Fibroblast of skin of left biceps (primary cell): ENCODE data around the gene SP5.
"Not testable (repeated sequence)": the region's sequence is repeated elsewhere in the genome, so short reads cannot be mapped to it uniquely, and the experiment has no call there.

ENCODE experiments used
- DNase-seq, 2 experiments: peaks; one replicate each; pipeline ENCODE4 v3.0.0-alpha.2; 2013; ENCODE audit warnings: low read depth in 2 of 2

Gene SP5

DNA sequence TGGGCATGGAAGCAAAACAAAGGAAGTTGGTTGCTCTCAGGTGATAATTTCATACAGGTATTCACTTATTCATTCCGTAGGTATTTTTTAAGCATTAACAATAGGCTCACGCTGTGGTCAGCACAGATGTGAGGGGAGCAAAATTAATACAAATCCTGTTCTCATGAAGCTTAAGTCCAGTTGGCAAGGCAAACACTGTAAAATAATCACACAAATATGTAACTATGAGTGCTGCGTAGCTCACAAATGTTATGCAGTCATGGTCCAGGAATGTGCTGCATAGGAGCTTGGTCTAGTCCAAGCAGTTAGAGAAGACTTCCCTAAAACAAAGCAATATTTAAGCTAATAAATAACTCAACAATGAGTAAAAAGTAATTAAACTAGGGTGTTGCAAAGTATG is 23.9 kb downstream of the SP5 start:
- peak; percentile 83 to 85 for DNase-seq

DNA sequence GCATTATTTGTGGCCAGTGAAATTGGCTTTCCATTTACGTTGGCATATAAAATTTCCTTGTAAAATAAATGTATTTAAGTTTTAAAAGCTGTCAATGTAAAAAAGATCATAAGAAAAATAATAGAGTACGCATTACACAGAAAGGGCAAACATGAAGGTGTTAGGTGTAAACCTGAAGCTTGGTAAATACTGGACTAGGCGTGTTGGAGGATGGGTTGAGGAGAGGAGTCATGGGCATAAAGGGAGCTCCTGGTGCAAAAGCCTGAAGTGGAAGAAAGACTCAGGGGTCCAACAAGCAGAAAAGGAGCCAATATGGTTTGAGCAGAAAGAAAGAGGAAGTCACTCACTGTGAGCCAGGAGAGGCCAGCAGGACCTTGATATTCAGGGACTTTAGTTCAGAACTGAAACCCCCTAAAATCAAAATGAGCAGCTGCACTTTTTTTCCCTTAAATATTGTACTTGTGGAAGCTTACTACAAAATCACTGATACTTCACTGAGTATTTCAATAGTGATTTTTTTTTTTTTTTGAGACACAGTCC is 24.4 kb downstream of the SP5 start:
- no peak for DNase-seq

DNA sequence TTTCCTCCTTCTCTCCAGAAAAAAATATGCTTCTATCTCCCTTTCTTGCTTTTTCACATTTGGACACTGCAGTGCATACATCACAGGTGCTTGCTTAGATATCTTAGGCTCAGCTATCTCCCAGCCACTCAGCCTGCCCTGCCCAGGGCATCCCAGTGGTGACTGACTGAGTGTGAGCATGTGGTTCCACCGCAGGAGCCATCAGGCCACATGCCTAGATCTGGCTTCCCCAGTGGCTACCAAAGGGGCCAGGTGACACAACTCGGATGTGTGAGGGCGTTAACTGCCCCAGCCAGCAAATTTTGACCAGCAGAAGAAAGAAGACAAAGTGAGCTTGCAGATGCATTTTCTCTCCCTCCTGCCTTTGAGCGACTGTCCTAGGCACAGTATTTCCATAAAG is 25.5 kb downstream of the SP5 start:
- no peak for DNase-seq

DNA sequence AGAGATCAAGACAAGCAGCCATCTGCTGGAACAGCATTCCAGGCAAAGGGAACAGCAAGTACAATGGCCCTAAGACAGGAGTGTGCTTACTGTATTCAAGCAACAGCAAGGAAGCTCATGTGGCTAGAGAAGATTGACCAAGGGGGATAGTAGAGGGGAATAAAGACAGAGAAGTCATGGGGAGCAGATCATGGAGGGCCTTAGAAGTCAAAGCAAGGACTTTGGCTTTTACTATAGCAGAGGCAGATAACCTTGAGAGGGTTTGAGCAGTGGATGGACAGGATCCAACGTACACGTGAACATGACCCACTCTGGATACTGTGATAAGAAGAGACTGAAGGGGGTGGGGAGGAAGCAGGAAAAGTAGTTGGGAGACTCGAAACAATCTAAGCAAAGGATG is 26.9 kb downstream of the SP5 start:
- DNase-seq: no peak

DNA sequence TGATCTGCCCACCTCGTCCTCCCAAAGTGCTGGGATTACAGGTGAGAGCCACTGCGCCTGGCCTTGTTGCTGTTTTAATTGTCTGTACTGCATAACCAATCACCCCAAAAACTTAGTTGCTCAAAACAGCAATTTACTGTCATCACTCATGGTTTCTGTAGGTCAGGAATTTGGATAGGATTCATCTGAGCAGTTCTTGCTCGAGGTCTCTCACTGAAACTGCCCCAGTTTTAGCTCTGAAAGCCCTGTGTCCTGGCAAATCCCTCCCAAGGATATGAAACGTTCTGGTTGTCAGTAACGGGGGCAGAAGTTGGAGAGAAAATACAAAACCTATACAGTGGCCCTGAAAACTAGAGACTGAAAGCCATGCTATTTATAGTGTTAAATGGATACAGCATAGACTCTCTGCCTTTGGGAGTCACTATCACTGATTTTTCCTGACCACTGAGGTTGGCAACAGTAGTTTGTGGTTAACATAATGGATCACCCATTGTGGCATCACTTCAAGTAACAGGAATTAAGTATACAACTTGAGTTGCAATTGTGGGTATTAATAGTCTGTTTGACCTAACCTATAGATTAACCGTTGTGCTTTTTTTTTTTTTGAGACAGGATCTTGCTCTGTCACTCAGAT is 27.9 kb downstream of the SP5 start:
- no peak for DNase-seq

DNA sequence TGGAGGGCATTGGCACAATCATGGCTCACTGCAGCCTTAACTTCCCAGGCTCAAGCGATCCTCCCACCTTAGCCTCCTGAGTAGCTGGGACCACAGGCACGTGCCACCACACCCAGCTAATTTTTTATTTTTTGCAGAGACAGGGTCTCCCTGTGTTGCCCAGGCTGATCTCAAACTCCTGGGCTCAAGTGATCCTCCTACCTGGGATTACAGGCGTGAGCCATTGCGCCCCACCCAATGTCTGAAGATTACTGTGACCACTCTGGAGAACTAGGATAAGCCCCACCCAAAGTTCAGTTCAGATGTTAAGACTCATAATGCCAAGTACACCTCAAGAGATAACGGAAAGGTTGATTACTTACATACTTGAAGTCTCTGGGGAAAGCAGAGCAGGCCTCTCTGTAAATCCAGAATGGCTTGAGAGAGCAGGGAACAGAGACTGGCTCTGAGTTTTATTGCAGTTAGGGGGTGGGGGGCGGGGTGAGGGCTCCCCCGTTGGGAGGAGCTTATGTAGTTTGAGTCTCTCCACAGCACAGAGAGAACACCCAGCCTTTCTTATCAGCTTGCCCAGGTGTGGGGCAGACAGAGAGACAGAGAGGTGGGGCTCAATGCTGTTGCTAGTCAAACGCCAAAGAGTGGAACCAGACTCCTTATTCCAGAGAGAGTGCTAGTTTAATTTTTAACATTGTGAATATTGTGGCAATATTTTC is 28.5 kb downstream of the SP5 start:
- no peak for DNase-seq

DNA sequence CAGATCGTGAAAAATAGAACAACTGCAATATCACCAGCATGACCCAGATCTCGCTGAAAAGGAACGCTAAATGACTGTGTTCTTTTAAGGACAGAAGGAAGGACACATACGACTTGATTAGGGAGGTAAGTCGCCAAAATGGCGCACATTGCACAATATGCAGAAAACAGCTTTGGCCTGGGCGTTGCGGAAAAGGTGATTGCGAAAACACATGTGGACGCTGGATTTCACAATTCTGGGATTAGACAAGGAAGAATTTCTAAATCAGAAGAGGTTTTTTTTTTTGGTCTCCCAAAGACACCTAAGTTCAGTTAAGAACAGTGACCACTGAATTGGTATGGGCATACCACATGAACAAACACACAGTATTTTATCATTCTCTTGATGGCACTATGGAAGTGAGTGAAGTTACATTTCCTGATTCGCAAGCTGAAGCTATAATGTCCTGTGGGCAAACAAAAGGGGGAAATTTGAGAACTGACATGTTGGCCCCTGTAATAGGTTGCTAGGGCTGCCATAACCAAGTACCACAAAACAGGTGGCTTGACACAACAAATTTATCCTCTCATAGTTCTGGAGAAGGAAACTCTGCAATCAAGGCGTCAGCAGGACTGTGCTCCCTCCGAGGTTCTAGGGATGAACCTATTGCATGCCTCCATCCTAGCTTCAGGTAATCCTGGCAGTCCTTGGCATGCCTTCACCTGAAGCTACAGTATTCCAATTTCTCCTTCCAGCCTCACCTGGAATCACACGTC is 29.3 kb downstream of the SP5 start:
- DNase-seq: no peak

DNA sequence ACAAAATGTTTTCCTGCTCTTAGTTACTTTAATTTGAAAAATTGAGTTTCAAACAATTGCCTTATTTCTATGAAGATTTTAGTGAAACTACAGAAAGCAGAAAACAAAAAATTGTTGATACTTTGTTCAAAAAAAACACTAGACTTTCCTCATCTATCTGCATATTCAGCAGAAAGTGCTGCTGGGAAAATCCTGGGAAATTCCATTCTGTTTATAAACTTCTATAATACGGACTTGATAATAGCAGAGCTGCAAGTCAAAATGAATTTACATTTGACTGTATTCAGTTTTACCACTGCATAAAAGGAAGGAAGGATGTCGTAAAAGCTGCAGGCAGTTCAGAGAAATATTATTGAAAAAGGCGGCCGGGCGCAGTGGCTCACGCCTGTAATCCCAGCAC is 30.2 kb downstream of the SP5 start:
- DNase-seq: no peak

DNA sequence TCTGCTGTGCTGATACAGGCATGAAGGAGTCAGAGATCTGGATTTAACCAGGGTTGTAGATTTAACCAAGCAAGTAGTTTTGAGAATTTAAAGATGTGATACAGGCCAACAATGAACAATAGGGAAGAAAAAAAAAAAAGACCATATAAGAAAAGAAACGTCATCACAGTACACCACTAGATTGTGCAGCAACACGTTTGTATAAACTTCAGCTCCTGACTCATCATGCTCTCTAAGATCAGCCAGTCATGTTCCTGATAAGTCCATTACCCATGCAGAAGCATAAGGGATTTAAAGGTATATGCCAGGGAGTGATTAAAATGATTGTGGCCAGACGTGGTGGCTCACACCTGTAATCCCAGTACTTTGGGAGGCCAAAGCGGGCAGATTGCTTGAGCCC is 32.8 kb downstream of the SP5 start:
- DNase-seq: no peak

DNA sequence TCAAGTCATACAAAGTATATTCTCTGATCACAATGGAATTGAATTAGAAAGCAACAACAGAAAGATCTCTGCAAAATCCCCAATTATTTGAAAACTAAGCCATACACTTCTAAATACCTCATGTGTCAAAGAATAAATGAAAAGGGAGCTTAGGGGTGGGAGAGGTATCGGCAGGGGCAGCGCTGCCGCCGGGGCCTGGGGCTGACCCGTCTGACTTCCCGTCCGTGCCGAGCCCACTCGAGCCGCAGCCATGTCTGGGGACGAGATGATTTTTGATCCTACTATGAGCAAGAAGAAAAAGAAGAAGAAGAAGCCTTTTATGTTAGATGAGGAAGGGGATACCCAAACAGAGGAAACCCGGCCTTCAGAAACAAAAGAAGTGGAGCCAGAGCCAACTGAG is 36.4 kb downstream of the SP5 start:
- not testable (repeated sequence) for DNase-seq

DNA sequence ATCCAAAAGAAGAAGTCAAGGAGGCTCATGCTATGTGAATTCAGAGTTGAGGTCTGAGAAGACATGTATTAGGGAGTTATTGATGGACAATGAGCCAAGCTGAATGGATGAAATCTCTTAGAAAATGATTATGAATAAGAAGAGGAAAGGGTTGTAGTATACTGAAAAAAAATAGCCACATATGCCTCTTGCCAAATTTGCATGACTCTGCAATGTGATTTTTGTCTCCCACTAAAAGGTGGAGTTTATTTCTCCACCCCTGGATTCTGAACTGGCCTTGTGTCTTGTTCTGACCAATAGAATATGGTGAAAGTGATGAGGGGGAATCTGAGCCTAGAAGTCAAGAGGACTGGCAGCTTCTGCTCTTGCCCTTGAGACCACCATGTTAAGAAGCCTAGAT is 46.4 kb downstream of the SP5 start:
- DNase-seq: no peak

DNA sequence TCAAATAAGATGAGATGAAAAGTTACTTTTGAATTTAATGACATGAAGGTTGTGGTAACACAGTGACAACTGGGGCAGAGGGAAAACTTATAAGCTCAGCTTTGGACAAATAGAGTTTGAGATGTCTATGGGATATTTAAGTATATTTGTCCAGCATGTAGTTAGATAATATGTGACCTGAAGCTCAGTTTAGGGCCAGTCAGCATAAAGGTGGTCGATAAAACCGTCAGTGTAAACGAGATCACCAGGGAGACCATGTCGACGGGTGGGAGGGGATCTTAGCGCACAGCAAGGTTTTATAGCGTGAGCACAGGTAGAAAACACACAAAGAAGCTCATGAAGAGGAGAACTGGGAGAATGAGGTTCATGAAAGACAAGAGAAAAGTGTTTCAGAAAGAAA is 47.6 kb downstream of the SP5 start:
- no peak for DNase-seq

DNA sequence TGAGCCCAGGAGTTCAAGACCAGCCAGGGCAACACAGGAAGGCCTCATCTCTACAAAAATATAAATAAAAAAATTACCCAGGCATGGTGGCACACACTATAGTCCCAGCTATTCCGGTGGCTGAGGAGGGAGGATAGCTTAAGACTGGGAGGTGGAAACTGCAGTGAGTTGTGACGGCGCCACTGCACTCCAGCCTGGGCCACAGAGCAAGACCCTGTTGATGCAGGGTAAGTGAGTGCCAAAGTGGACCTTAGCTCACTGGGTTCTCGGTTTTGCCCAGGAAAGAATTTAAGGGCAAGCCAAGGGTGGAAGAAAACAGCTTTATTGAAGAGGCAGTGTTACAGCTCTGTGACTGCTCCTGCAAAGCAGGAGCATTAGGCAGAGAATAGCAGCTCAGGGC is 48.1 kb downstream of the SP5 start:
- no peak for DNase-seq

DNA sequence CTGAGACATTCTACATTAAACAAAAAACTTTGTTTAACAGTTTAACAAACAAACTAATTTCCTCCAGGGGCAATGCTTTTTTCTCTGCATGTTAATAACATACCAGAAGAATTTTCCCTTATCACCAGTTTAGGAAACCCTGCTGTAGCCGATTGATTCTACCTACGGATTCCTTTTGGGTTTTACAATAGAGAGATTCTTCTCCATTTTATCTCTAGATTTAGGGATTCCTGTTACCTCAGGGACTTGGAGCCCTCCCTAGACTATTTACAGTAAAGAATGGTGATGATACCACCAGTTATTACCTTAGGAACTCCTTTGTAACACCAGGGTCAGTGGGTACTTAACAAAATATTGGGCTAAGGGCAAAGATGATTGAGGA is 49.7 kb downstream of the SP5 start:
- no peak for DNase-seq

DNA sequence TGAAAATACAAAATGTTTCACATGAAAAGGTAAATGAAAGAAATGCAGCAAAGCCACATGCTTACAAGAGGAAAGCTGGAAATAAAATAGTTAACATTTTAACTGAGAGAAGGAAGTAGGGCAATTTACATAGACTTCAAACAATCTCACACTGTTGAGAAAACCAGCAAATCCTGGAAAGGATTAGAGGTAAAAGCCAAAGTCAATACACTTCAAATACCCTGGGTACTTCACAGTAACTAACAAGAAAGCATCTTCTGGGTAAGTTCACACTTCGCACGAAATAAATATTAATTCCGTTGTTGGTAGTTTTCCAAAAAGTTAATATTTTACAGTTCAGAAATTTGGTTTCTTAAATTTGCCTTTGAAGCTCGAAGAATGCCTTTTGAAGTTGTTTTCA is 51.6 kb downstream of the SP5 start:
- DNase-seq: no peak
